Mucosa of rectum (tissue), 2 donors: ENCODE measurements around the gene UPK3B.
"Not testable (repeated sequence)": the region's sequence is repeated elsewhere in the genome, so short reads cannot be mapped to it uniquely, and the experiment has no call there.

Experiments
- H3K27ac ChIP-seq, 2 donors: one replicate each; pipeline ENCODE4 v1.7.0; 2013; ENCODE audit warnings: inconsistent platforms in 2 of 2, low read depth in 2 of 2, low read length in 2 of 2
- H3K27me3 ChIP-seq, 2 donors: one replicate each; pipeline ENCODE4 v1.7.0; 2013; ENCODE audit warnings: low read length in 2 of 2; ENCODE audit not compliant: control insufficient read depth in 2 of 2, insufficient read depth in 2 of 2
- H3K36me3 ChIP-seq, 2 donors: one replicate each; pipeline ENCODE4 v1.7.0; 2013; ENCODE audit warnings: low read length in 2 of 2; ENCODE audit not compliant: control insufficient read depth in 2 of 2, insufficient read depth in 2 of 2
- H3K4me1 ChIP-seq, 2 donors: one replicate each; pipeline ENCODE4 v1.7.0; 2013; ENCODE audit warnings: low read length in 2 of 2, mild to moderate bottlenecking in 1 of 2; ENCODE audit not compliant: control insufficient read depth in 2 of 2, insufficient read depth in 2 of 2
- H3K4me3 ChIP-seq, 2 donors: one replicate each; pipeline ENCODE4 v1.7.0; 2013; ENCODE audit warnings: low read length in 2 of 2
- H3K9ac ChIP-seq, 2 donors: one replicate each; pipeline ENCODE4 v1.7.0; 2013; ENCODE audit warnings: low read length in 2 of 2, low read depth in 1 of 2, mild to moderate bottlenecking in 1 of 2
- H3K9me3 ChIP-seq, 2 donors: one replicate each; pipeline ENCODE4 v1.7.0; 2013; ENCODE audit warnings: low read length in 2 of 2; ENCODE audit not compliant: control insufficient read depth in 2 of 2
- donor health status: healthy.
- donor health status: Normal muscosa, but diverticular disease.

UPK3B gene

DNA sequence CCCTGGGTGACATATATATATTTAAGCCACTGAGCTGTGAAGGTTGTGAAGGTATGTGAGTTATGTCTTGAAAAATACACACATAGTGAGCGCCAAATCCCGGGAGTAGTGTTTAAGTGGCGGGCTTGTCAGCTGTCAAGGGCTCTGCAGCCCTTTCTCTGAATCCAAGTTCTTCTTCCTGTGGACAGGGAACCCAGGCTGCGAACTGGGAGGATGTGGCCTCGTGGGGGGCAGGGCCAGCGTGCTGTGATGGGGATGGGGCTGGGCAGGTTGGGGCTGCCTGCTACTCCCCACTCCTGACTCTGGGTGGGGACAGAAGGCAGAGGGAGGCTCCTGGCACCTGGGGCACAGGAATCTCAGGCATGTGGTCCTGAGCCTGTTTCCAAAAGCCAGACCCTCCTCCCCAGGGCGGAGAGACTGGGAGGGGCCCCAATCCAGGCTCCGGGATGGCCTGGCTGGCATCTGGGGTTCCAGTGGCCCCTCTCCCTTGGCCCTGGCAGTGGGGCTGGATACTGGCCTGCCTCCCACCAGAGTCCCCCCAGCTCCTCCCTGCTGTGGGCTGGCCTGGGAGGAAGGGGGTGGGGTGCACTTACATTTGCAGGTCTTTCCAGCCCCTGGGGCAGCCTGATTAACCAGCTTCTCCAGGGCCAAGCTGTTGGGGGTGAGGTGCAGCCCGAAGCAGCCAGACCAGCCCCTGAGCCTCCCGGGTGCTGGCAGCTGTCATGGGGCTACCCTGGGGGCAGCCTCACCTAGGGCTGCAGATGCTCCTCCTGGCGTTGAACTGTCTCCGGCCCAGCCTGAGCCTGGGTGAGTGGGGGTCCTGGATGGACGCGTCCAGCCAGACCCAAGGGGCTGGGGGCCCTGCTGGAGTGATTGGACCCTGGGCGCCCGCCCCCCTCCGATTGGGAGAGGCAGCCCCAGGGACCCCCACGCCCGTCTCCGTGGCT is at the start of gene UPK3B:
Gene UPK3B (plus strand): TSS at position 622 of the 947 bp plus-strand sequence. CDS start 101 bp downstream, at position 723.
- H3K4me1 ChIP-seq: peaks cover 7 to 9% of the 10 kb centered on the region in 2 donors
- H3K27ac ChIP-seq: no peak within 1 kb of the TSS
- H3K4me3 ChIP-seq: no peak within 1 kb of the TSS

GRCh38 chr7:76460767-76461166 is 49.6 kb upstream of the UPK3B start:
- H3K9ac ChIP-seq, H3K27me3 ChIP-seq, H3K36me3 ChIP-seq, H3K4me1 ChIP-seq, H3K9me3 ChIP-seq, H3K27ac ChIP-seq, H3K4me3 ChIP-seq: not testable (repeated sequence)

More for the DNA sequence above, at the start of gene UPK3B:
- H3K27me3 ChIP-seq: no peaks in the 10 kb centered on the region
- no peaks in the 10 kb centered on the region for H3K9me3 ChIP-seq
- peaks cover 3 to 11% of the 10 kb centered on the region in 2 donors for H3K36me3 ChIP-seq
- no peak within 1 kb of the TSS for H3K9ac ChIP-seq

DNA sequence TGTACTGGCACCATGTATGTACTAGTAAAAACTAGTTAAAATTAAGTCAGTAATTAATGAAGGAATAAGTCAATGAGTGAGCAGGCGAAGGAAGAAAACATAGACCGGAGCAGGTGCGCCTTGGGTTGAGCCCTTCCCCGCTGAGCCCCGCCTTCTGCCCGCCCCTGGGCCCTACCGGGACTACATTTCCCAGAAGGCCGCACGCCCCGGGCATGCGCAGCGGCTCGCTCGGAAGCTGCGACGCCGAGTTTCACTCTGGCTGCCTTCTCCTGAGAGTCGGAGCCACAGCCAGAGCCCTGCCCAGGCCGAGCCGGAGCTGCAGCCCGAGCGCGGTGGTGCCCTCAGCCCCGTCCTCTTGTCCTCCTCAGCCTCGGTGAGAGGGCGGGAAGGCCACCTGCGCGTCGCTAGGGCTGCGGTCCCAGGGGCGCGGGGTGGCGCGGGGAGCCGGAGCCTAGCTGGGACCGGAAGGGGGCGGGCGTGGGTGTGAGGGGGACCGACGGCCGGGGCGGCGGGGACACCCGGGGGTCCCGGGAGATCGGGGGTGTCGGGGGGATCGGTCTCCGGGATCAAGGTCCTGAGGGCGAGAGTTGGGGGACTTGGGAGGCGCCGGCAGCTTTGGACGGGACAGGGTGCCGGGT is 48.8 kb upstream of the UPK3B start, which contains the start of gene DTX2:
Gene DTX2 (plus strand): TSS at position 246 of the 638 bp plus-strand sequence. CDS start 18,801 bp downstream, outside the sequence.
- H3K27me3 ChIP-seq, H3K9me3 ChIP-seq, H3K4me1 ChIP-seq, H3K36me3 ChIP-seq, H3K9ac ChIP-seq, H3K4me3 ChIP-seq: not testable (repeated sequence)
- peak within 1 kb of the TSS in 1 of 2 donors; percentile 51 for H3K27ac ChIP-seq

- not testable (repeated sequence) for H3K27ac ChIP-seq, H3K9ac ChIP-seq, H3K4me3 ChIP-seq, H3K36me3 ChIP-seq, H3K9me3 ChIP-seq, H3K4me1 ChIP-seq, H3K27me3 ChIP-seq
These were observed 48.0 kb upstream of the UPK3B start for GRCh38 chr7:76462271-76462882.

- not testable (repeated sequence) for H3K36me3 ChIP-seq, H3K9ac ChIP-seq, H3K4me1 ChIP-seq, H3K4me3 ChIP-seq, H3K9me3 ChIP-seq, H3K27ac ChIP-seq, H3K27me3 ChIP-seq
These were observed 45.4 kb upstream of the UPK3B start for GRCh38 chr7:76464959-76465358.

DNA sequence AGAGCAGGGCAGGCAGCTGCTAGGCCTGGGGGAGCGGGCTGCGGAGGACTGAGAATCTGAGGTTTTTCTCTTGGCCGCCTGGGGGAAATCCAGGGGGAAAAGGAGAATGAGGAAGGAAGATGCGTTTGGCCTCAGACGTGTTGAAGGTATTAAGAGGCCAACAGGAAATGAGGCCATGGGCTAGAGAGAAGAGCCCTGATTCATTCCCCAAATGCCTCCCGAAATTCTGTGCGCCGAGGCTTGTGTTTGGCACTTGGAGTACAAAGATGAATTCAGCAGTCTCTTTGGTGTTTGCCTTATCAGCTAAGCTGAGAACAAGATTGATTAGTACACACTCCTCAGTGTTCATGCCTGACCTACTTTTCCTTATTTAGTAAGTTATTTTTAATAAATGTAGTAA is 44.4 kb upstream of the UPK3B start:
- not testable (repeated sequence) for H3K27ac ChIP-seq, H3K9me3 ChIP-seq, H3K4me1 ChIP-seq, H3K9ac ChIP-seq, H3K36me3 ChIP-seq, H3K27me3 ChIP-seq, H3K4me3 ChIP-seq

- not testable (repeated sequence) for H3K9ac ChIP-seq, H3K9me3 ChIP-seq, H3K4me3 ChIP-seq, H3K27me3 ChIP-seq, H3K36me3 ChIP-seq, H3K4me1 ChIP-seq
- peak overlapping the region; percentile 6 to 16 for H3K27ac ChIP-seq
These were observed 42.5 kb upstream of the UPK3B start for GRCh38 chr7:76467743-76468404.

- H3K4me1 ChIP-seq, H3K9me3 ChIP-seq: not testable (repeated sequence)
These were observed 38.7 kb upstream of the UPK3B start for GRCh38 chr7:76471556-76472221.

DNA sequence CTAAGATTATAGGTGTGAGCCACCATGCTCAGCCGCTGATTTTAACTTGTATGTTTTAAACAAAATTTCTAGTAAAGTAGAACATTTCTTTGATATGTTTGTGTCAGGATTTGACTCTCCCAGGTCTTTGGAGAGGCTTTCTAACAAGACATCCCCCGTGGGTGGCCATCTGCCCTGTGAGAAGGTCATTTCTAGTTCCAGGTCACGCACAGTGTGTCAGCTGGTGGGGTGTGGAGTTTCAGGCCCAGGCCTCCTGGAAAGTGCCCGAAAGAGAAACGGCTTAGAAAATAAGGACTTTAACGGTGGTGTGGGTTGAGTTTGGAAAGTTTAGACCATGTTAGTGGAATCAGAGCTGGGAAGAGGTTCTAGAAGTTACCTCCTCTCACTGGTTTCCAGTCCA is 37.3 kb upstream of the UPK3B start:
- not testable (repeated sequence) for H3K27ac ChIP-seq, H3K4me3 ChIP-seq, H3K27me3 ChIP-seq, H3K4me1 ChIP-seq, H3K36me3 ChIP-seq, H3K9me3 ChIP-seq, H3K9ac ChIP-seq

More at GRCh38 chr7:76471556-76472221, 38.7 kb upstream of the UPK3B start:
- H3K36me3 ChIP-seq, H3K27me3 ChIP-seq, H3K27ac ChIP-seq, H3K4me3 ChIP-seq, H3K9ac ChIP-seq: not testable (repeated sequence)
